Measurements from ENCODE around the gene ZNF343.

DNA sequence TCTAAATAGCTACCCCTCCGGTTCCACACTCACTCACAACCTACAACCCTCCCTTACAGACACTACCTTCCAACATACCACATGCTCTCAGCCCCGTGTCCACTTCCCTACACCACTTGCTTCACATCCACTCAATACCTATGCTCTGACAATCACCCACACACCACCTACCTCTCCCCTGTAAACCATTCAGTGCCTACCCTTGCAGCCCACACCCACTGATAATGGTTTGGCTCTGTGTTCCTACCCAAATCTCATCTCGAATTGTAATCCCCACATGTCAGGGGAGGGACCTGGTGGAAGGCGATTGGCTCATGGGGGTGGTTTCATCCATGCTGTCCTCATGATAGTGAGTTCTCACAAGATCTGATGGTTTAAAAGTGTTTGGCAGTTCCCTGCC lies 9.8 kb upstream of the ZNF343 start:
- TF ChIP-seq, protein P1, sequence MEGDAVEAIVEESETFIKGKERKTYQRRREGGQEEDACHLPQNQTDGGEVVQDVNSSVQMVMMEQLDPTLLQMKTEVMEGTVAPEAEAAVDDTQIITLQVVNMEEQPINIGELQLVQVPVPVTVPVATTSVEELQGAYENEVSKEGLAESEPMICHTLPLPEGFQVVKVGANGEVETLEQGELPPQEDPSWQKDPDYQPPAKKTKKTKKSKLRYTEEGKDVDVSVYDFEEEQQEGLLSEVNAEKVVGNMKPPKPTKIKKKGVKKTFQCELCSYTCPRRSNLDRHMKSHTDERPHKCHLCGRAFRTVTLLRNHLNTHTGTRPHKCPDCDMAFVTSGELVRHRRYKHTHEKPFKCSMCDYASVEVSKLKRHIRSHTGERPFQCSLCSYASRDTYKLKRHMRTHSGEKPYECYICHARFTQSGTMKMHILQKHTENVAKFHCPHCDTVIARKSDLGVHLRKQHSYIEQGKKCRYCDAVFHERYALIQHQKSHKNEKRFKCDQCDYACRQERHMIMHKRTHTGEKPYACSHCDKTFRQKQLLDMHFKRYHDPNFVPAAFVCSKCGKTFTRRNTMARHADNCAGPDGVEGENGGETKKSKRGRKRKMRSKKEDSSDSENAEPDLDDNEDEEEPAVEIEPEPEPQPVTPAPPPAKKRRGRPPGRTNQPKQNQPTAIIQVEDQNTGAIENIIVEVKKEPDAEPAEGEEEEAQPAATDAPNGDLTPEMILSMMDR (IDR thresholded peaks at IDR 0.05): no peak
- TF ChIP-seq SIN3A (IDR thresholded peaks at IDR 0.05; ENCODE audit: borderline replicate concordance, insufficient read depth, low read depth, low read length): no peak
- TF ChIP-seq REST (IDR thresholded peaks at IDR 0.05; ENCODE audit: insufficient read depth in 1 of 2, low read depth in 2 of 2, low read length in 1 of 2): no peak
